ENCODE measurements around the gene MOGAT3.

The MOGAT3 gene

DNA sequence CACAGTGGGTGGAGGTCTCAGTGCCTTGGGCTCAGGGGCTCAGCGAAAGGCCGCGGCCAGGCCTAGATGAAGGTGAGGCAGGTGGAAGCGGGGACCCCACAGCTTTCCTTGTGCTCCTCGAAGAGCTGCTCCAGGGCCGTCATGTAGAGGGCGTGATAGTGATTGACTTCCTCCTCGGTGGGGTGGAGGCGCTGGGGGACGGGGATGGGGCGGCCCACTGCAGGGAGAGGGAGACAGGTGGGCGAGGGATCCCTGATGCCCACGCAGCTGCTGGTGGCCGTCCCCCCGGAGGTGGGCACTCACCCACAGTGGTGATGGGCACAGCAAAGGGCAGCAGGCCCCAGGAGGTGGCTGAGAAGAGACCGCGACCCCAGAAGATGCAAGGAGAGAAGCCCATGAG, 5.0 kb downstream of the MOGAT3 start:
- no peak overlapping the region for H3K4me3 ChIP-seq (ENCODE audit: low read depth in 1 of 2, low read length in 2 of 2)
- H3K9ac ChIP-seq (ENCODE audit: low read depth in 1 of 2, low read length in 2 of 2), result no peak overlapping the region
- peaks cover 0 to 3% of the 10 kb centered on the region in 2 donors for H3K27me3 ChIP-seq (ENCODE audit: control insufficient read depth in 1 of 2, insufficient read depth in 2 of 2, low read length in 2 of 2)
- no peak overlapping the region for H3K27ac ChIP-seq (ENCODE audit: low read depth, low read length)
- H3K9me3 ChIP-seq (ENCODE audit: control insufficient read depth in 1 of 2, low read length in 2 of 2), result no peaks in the 10 kb centered on the region
- H3K36me3 ChIP-seq (ENCODE audit: control insufficient read depth in 1 of 2, insufficient read depth in 2 of 2, low read length in 2 of 2), result no peaks in the 10 kb centered on the region
- H3K4me1 ChIP-seq (ENCODE audit: control insufficient read depth in 1 of 2, insufficient read depth in 2 of 2, low read length in 2 of 2), result no peaks in the 10 kb centered on the region

DNA sequence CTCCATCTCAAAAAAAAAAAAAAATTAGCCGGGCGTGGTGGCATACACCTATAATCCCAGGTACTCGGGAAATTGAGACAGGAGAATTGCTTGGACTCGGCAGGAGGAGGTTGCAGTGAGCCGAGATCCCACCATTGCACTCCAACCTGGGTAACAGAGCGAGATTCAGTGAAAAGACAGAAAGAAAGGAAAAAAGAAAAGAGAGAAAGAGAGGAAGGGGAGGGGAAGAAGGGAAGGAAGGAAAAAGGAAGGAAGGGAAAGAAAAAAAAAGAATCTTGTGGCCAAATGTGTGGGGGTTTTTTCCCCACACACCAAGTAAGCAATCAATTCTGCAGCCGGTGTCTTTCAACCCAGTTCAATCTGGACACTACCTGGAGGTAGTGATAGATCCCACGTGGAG, 11.7 kb downstream of the MOGAT3 start:
- Histone ChIP-seq H3K36me3 (ENCODE audit: control insufficient read depth in 1 of 2, insufficient read depth in 2 of 2, low read length in 2 of 2) (no peaks in the 10 kb centered on the region), H3K4me3 (ENCODE audit: low read depth in 1 of 2, low read length in 2 of 2) (no peak overlapping the region), H3K27ac (ENCODE audit: low read depth, low read length) (no peak overlapping the region), H3K4me1 (ENCODE audit: control insufficient read depth in 1 of 2, insufficient read depth in 2 of 2, low read length in 2 of 2) (no peaks in the 10 kb centered on the region), H3K9ac (ENCODE audit: low read depth in 1 of 2, low read length in 2 of 2) (no peak overlapping the region), H3K9me3 (ENCODE audit: control insufficient read depth in 1 of 2, low read length in 2 of 2) (no peaks in the 10 kb centered on the region), H3K27me3 (ENCODE audit: control insufficient read depth in 1 of 2, insufficient read depth in 2 of 2, low read length in 2 of 2) (no peaks in the 10 kb centered on the region)

DNA sequence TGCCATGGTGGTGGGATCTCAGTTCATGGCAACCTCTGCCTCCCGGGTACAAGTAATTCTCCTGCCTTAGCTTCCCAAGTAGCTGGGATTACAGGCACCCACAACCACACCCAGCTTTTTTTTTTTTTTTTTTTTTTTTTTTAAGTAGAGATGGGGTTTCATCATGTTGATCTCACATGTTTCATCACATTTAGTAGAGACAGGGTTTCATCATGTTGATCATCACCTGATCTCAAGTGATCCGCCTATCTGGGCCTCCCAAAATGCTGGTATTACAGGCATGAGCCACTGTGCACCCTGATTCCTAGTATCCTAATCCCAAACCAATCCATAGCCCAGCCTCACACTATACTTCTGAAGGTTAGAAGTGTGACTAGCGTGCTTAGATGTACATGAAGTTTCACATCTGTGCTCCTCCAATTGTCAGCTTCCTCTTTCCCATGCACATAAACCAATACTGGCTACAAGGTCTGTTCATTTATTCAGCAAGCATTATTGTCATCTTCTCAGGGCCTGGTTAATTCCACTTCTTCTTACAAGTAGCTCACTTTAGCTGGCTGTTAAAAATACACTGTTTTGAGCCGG, 13.9 kb downstream of the MOGAT3 start:
- peaks cover 0 to 3% of the 10 kb centered on the region in 2 donors for H3K4me1 ChIP-seq (ENCODE audit: control insufficient read depth in 1 of 2, insufficient read depth in 2 of 2, low read length in 2 of 2)
- no peaks in the 10 kb centered on the region for H3K36me3 ChIP-seq (ENCODE audit: control insufficient read depth in 1 of 2, insufficient read depth in 2 of 2, low read length in 2 of 2)
- no peak overlapping the region for H3K4me3 ChIP-seq (ENCODE audit: low read depth in 1 of 2, low read length in 2 of 2)
- H3K9ac ChIP-seq (ENCODE audit: low read depth in 1 of 2, low read length in 2 of 2), result no peak overlapping the region
- H3K27ac ChIP-seq (ENCODE audit: low read depth, low read length), result no peak overlapping the region
- no peaks in the 10 kb centered on the region for H3K27me3 ChIP-seq (ENCODE audit: control insufficient read depth in 1 of 2, insufficient read depth in 2 of 2, low read length in 2 of 2)
- H3K9me3 ChIP-seq (ENCODE audit: control insufficient read depth in 1 of 2, low read length in 2 of 2), result no peaks in the 10 kb centered on the region

DNA sequence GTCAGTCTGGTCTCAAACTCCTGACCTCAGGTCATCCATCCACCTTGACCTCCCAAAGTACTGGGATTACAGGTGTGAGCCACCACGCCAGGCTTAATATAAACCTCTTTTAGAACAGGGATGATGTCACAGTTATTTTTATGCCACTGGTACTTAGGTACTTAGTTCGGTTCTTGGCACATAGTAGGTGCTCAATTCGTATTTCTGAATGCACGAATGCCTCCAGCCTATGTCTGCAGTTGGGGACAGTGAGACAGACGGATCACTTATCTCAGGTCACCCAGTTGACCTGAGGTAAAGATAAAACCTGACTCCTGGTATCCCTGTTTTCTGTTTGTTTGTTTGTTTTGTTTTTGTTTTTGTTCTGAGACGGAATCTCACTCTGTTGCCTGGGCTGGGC, 14.6 kb downstream of the MOGAT3 start:
- no peak overlapping the region for H3K9ac ChIP-seq (ENCODE audit: low read depth in 1 of 2, low read length in 2 of 2)
- no peaks in the 10 kb centered on the region for H3K36me3 ChIP-seq (ENCODE audit: control insufficient read depth in 1 of 2, insufficient read depth in 2 of 2, low read length in 2 of 2)
- peaks cover 0 to 3% of the 10 kb centered on the region in 2 donors for H3K4me1 ChIP-seq (ENCODE audit: control insufficient read depth in 1 of 2, insufficient read depth in 2 of 2, low read length in 2 of 2)
- no peak overlapping the region for H3K4me3 ChIP-seq (ENCODE audit: low read depth in 1 of 2, low read length in 2 of 2)
- no peaks in the 10 kb centered on the region for H3K27me3 ChIP-seq (ENCODE audit: control insufficient read depth in 1 of 2, insufficient read depth in 2 of 2, low read length in 2 of 2)
- no peaks in the 10 kb centered on the region for H3K9me3 ChIP-seq (ENCODE audit: control insufficient read depth in 1 of 2, low read length in 2 of 2)
- H3K27ac ChIP-seq (ENCODE audit: low read depth, low read length), result no peak overlapping the region

DNA sequence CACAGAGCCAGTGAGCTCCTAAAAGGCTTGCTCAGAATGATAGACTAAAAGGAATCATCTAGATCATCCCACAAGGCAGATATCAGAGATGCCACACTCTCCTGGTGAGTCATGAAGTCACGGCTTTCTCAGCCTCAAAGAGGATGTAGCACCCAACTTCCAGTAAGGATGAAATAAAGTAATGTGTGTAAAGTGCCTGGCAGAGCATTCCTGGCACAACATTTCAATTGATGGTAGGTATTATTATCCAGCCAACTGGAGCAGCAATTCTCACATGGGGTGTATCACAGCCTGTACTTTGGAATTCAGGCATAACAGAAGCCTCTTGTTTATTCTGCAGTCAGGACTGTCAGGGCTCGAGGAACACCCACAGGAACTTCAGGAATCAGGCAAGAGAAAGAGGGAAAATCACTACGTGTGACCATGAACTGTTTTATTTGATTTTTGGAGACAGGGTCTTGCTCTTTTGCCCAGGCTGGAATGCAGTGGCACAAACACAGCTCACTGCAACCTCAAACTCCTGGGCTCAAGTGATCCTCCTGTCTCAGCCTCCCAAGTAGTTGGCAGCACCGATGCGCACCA, 15.5 kb downstream of the MOGAT3 start:
- H3K9ac ChIP-seq (ENCODE audit: low read depth in 1 of 2, low read length in 2 of 2), result no peak overlapping the region
- H3K4me1 ChIP-seq (ENCODE audit: control insufficient read depth in 1 of 2, insufficient read depth in 2 of 2, low read length in 2 of 2), result peaks cover under 1 to 3% of the 10 kb centered on the region in 2 donors
- no peak overlapping the region for H3K27ac ChIP-seq (ENCODE audit: low read depth, low read length)
- H3K9me3 ChIP-seq (ENCODE audit: control insufficient read depth in 1 of 2, low read length in 2 of 2), result no peaks in the 10 kb centered on the region
- no peaks in the 10 kb centered on the region for H3K36me3 ChIP-seq (ENCODE audit: control insufficient read depth in 1 of 2, insufficient read depth in 2 of 2, low read length in 2 of 2)
- no peak overlapping the region for H3K4me3 ChIP-seq (ENCODE audit: low read depth in 1 of 2, low read length in 2 of 2)
- H3K27me3 ChIP-seq (ENCODE audit: control insufficient read depth in 1 of 2, insufficient read depth in 2 of 2, low read length in 2 of 2), result peaks cover 5 to 6% of the 10 kb centered on the region in 2 donors

DNA sequence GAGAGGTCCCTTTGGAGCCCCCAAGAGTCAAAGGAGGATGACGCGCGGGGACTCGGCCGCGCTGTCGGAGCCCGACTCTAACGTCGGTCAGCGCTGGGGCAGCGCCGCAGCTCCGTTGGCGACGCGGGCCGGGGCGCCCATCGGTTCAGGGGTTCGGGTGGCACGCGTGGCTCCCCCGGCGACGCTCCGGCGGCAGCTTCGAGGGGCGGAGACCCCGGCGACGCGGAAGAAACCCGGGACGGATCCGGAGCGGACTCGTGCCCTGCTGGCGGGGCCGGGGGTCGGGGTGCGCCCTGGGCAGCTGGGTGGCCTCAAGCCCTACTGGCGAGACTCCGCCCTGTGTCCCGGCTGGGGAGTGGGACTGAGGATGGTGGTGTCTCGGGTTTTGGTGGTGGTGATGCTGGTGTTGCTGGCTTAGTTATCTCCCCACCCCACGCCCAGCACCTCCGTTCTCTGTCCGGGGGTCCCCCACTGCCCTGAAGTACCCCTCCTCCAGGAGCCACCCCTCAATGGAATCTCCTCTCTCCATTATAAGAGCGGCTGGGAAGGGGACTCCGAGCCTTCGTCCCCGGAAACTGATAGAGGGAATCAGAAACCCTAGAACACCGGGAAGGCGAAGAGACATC, 20.6 kb downstream of the MOGAT3 start, which contains the start of gene NAT16:
NAT16 (minus strand) TSS at position 164 of the 626 bp plus-strand sequence. CDS start 5,486 bp downstream, outside the sequence.
- H3K9me3 ChIP-seq (ENCODE audit: control insufficient read depth in 1 of 2, low read length in 2 of 2), result no peaks in the 10 kb centered on the region
- peaks cover 3% of the 10 kb centered on the region in 2 donors for H3K4me1 ChIP-seq (ENCODE audit: control insufficient read depth in 1 of 2, insufficient read depth in 2 of 2, low read length in 2 of 2)
- H3K4me3 ChIP-seq (ENCODE audit: low read depth in 1 of 2, low read length in 2 of 2), result no peak within 1 kb of the TSS
- no peak within 1 kb of the TSS for H3K9ac ChIP-seq (ENCODE audit: low read depth in 1 of 2, low read length in 2 of 2)
- peaks cover 29 to 34% of the 10 kb centered on the region in 2 donors for H3K27me3 ChIP-seq (ENCODE audit: control insufficient read depth in 1 of 2, insufficient read depth in 2 of 2, low read length in 2 of 2)
- H3K36me3 ChIP-seq (ENCODE audit: control insufficient read depth in 1 of 2, insufficient read depth in 2 of 2, low read length in 2 of 2), result no peaks in the 10 kb centered on the region
- H3K27ac ChIP-seq (ENCODE audit: low read depth, low read length), result no peak within 1 kb of the TSS

DNA sequence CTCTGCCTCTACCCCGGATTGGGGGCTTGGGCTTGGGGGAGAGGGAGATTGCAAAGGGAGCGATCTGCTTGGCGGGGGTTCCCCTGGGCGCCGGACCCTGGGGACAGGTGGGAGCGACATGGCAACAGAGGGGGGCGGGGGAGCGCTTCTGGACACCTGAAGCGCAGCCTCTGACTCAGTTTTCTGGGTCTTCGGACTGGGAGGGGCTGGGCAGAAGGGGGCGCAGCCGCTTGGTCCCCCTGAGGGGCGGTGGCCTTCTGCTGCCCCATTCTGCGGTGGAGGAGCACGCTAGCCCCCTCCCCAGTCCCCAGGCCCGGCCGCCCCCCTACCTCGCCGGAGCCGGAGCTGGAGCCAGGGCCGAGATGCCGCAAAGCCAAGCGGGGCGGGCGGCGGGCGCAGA, 21.1 kb downstream of the MOGAT3 start:
- Histone ChIP-seq H3K4me1 (ENCODE audit: control insufficient read depth in 1 of 2, insufficient read depth in 2 of 2, low read length in 2 of 2) (peaks cover 3% of the 10 kb centered on the region in 2 donors), H3K36me3 (ENCODE audit: control insufficient read depth in 1 of 2, insufficient read depth in 2 of 2, low read length in 2 of 2) (no peaks in the 10 kb centered on the region), H3K27me3 (ENCODE audit: control insufficient read depth in 1 of 2, insufficient read depth in 2 of 2, low read length in 2 of 2) (peaks cover 29 to 34% of the 10 kb centered on the region in 2 donors), H3K27ac (ENCODE audit: low read depth, low read length) (no peak overlapping the region), H3K9me3 (ENCODE audit: control insufficient read depth in 1 of 2, low read length in 2 of 2) (no peaks in the 10 kb centered on the region), H3K4me3 (ENCODE audit: low read depth in 1 of 2, low read length in 2 of 2) (no peak overlapping the region), H3K9ac (ENCODE audit: low read depth in 1 of 2, low read length in 2 of 2) (no peak overlapping the region)

DNA sequence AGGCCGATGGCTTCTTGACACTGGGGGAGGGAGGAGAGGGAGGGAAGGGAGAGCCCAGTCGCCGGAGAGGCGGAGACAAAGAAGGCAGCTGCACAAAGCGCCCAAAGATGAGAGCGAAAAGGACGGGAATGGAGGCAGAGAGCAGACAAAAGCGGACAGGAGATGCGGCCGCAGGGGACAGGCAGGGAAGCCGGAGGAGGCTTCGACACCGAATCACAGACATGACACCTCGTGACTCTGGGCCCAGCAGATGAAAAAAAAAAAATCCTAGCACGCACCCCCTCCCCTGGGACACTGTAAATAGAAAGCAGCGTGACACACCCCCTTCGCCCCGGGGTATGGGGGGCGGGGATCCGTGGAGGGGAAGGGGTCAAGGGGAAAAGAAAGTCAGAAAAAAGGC, 21.7 kb downstream of the MOGAT3 start:
- Histone ChIP-seq H3K27ac (ENCODE audit: low read depth, low read length) (no peak overlapping the region), H3K27me3 (ENCODE audit: control insufficient read depth in 1 of 2, insufficient read depth in 2 of 2, low read length in 2 of 2) (peaks cover 34 to 39% of the 10 kb centered on the region in 2 donors), H3K4me1 (ENCODE audit: control insufficient read depth in 1 of 2, insufficient read depth in 2 of 2, low read length in 2 of 2) (peaks cover 3 to 7% of the 10 kb centered on the region in 2 donors), H3K36me3 (ENCODE audit: control insufficient read depth in 1 of 2, insufficient read depth in 2 of 2, low read length in 2 of 2) (no peaks in the 10 kb centered on the region), H3K9ac (ENCODE audit: low read depth in 1 of 2, low read length in 2 of 2) (no peak overlapping the region), H3K4me3 (ENCODE audit: low read depth in 1 of 2, low read length in 2 of 2) (no peak overlapping the region), H3K9me3 (ENCODE audit: control insufficient read depth in 1 of 2, low read length in 2 of 2) (no peaks in the 10 kb centered on the region)

DNA sequence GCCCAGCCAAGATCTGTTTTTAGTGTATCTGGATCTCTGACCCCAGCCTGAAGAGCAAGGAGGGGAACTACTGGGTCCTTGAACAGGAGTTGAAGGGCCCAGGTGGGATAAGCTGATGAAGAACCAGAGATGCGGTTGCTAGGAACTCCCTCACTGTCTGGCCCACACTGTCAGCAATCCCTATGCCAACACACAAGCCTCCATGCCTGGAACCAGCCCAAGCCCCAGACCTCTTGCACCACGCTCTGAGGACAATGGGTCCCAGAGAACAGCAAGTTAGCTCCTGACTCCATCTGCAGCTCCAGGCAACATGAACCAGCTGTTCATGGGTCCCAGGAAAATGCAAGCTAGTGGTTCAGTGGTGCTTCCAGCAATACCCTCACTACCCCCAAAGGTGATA, 23.2 kb downstream of the MOGAT3 start:
- no peak overlapping the region for H3K9ac ChIP-seq (ENCODE audit: low read depth in 1 of 2, low read length in 2 of 2)
- no peak overlapping the region for H3K4me3 ChIP-seq (ENCODE audit: low read depth in 1 of 2, low read length in 2 of 2)
- no peak overlapping the region for H3K27ac ChIP-seq (ENCODE audit: low read depth, low read length)
- H3K27me3 ChIP-seq (ENCODE audit: control insufficient read depth in 1 of 2, insufficient read depth in 2 of 2, low read length in 2 of 2), result peaks cover 47 to 48% of the 10 kb centered on the region in 2 donors
- H3K36me3 ChIP-seq (ENCODE audit: control insufficient read depth in 1 of 2, insufficient read depth in 2 of 2, low read length in 2 of 2), result no peaks in the 10 kb centered on the region
- H3K9me3 ChIP-seq (ENCODE audit: control insufficient read depth in 1 of 2, low read length in 2 of 2), result no peaks in the 10 kb centered on the region
- peaks cover 8 to 22% of the 10 kb centered on the region in 2 donors for H3K4me1 ChIP-seq (ENCODE audit: control insufficient read depth in 1 of 2, insufficient read depth in 2 of 2, low read length in 2 of 2)

DNA sequence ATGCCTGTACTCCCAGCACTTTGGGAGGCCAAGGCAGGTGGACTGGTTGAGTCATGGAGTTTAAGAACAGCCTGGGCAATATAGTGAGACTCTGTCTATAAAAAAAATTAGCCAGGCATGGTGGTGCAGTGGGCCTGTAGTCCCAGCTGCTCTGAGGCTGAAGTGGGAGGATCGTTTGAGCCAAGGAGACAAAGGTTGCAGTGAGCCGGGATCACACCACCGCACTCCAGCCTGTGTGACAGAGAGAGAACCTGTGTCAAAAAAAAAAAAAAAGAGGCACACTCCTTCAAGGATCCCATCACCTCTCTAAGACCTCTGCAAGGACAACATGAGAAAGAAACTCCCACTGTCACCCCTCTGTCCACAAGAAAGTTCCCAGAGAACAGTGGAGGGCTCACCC, 25.2 kb downstream of the MOGAT3 start:
- Histone ChIP-seq H3K4me3 (ENCODE audit: low read depth in 1 of 2, low read length in 2 of 2) (no peak overlapping the region), H3K27me3 (ENCODE audit: control insufficient read depth in 1 of 2, insufficient read depth in 2 of 2, low read length in 2 of 2) (peaks cover 64 to 66% of the 10 kb centered on the region in 2 donors), H3K4me1 (ENCODE audit: control insufficient read depth in 1 of 2, insufficient read depth in 2 of 2, low read length in 2 of 2) (peaks cover 10 to 33% of the 10 kb centered on the region in 2 donors)

More for the DNA sequence above, 25.2 kb downstream of the MOGAT3 start:
- Histone ChIP-seq H3K27ac (ENCODE audit: low read depth, low read length) (no peak overlapping the region), H3K9me3 (ENCODE audit: control insufficient read depth in 1 of 2, low read length in 2 of 2) (no peaks in the 10 kb centered on the region), H3K9ac (ENCODE audit: low read depth in 1 of 2, low read length in 2 of 2) (no peak overlapping the region), H3K36me3 (ENCODE audit: control insufficient read depth in 1 of 2, insufficient read depth in 2 of 2, low read length in 2 of 2) (no peaks in the 10 kb centered on the region)
